Neutrophil (primary cell): Measurements from ENCODE around the gene IRX4.

ENCODE experiments used
- H3K27ac ChIP-seq: fragments of 200-600 bp; sonication (generic); 2 replicates; pipeline ENCODE4 v1.5.1; 2016; ENCODE audit warnings: mild to moderate bottlenecking, moderate library complexity
- H3K27me3 ChIP-seq: fragments of 200-600 bp; sonication (generic); 2 replicates; pipeline ENCODE4 v1.6.0; 2016; ENCODE audit warnings: mild to moderate bottlenecking
- H3K36me3 ChIP-seq: fragments of 200-600 bp; sonication (generic); 2 replicates; pipeline ENCODE4 v1.5.1; 2017
- H3K4me1 ChIP-seq, 2 experiments: fragments of 200-600 bp in 1 of 2; sonication (generic) in 1 of 2; 1 replicate in 1 of 2; 2 replicates in 1 of 2; pipeline versions ENCODE4 v1.5.1 to v1.6.1; 2013 to 2016; ENCODE audit warnings: low read depth in 1 of 2, low read length in 1 of 2, mild to moderate bottlenecking in 1 of 2, moderate library complexity in 1 of 2; ENCODE audit not compliant: control insufficient read depth in 1 of 2, insufficient read depth in 1 of 2
- H3K4me3 ChIP-seq, 2 experiments: fragments of 200-600 bp in 1 of 2; sonication (generic) in 1 of 2; 1 replicate in 1 of 2; 2 replicates in 1 of 2; pipeline ENCODE4 v1.5.1; 2013 to 2016; ENCODE audit warnings: low read depth in 1 of 2, low read length in 1 of 2, mild to moderate bottlenecking in 1 of 2, moderate library complexity in 1 of 2
- H3K9me3 ChIP-seq: fragments of 200-600 bp; sonication (generic); 2 replicates; pipeline ENCODE4 v1.5.1; 2016
- CTCF ChIP-seq: fragments of 200-600 bp; sonication (generic); IDR thresholded peaks from 2 replicates; pipeline ENCODE4 v1.5.1; 2016; ENCODE audit warnings: antibody characterized with exemption

The IRX4 gene

GRCh38 chr5:1850324-1851154 lies 32.2 kb downstream of the IRX4 start:
- Histone ChIP-seq H3K27ac (no peak overlapping the region), H3K4me3 (no peak overlapping the region), H3K27me3 (peaks cover 82% of the 10 kb centered on the region), H3K36me3 (no peaks in the 10 kb centered on the region), H3K4me1 (no peaks in the 10 kb centered on the region), H3K9me3 (no peaks in the 10 kb centered on the region)
- TF ChIP-seq CTCF = no peak

- Histone ChIP-seq H3K27ac (no peak overlapping the region), H3K27me3 (peaks cover 66% of the 10 kb centered on the region), H3K9me3 (no peaks in the 10 kb centered on the region), H3K4me1 (no peaks in the 10 kb centered on the region), H3K4me3 (no peak overlapping the region), H3K36me3 (no peaks in the 10 kb centered on the region)
- TF ChIP-seq CTCF = no peak
These were observed 35.1 kb downstream of the IRX4 start for GRCh38 chr5:1847611-1848010.

GRCh38 chr5:1847056-1847455 lies 35.7 kb downstream of the IRX4 start:
- H3K4me1 ChIP-seq = no peaks in the 10 kb centered on the region
- H3K36me3 ChIP-seq = no peaks in the 10 kb centered on the region
- no peak overlapping the region for H3K27ac ChIP-seq
- no peak for TF ChIP-seq CTCF
- H3K9me3 ChIP-seq = no peaks in the 10 kb centered on the region
- peaks cover 65% of the 10 kb centered on the region for H3K27me3 ChIP-seq
- H3K4me3 ChIP-seq = no peak overlapping the region

GRCh38 chr5:1846583-1846982 lies 36.1 kb downstream of the IRX4 start:
- H3K4me3 ChIP-seq = no peak overlapping the region
- no peaks in the 10 kb centered on the region for H3K4me1 ChIP-seq
- TF ChIP-seq CTCF = no peak
- H3K36me3 ChIP-seq = no peaks in the 10 kb centered on the region
- no peak overlapping the region for H3K27ac ChIP-seq
- no peaks in the 10 kb centered on the region for H3K9me3 ChIP-seq
- peaks cover 65% of the 10 kb centered on the region for H3K27me3 ChIP-seq

GRCh38 chr5:1845696-1846095 lies 37.0 kb downstream of the IRX4 start:
- no peak overlapping the region for H3K4me3 ChIP-seq

More at GRCh38 chr5:1845696-1846095, 37.0 kb downstream of the IRX4 start:
- no peaks in the 10 kb centered on the region for H3K4me1 ChIP-seq
- TF ChIP-seq CTCF = no peak
- H3K9me3 ChIP-seq = no peaks in the 10 kb centered on the region
- H3K27ac ChIP-seq = no peak overlapping the region
- no peaks in the 10 kb centered on the region for H3K36me3 ChIP-seq
- peaks cover 65% of the 10 kb centered on the region for H3K27me3 ChIP-seq
